Measurements from ENCODE around the gene NEU3.

DNA sequence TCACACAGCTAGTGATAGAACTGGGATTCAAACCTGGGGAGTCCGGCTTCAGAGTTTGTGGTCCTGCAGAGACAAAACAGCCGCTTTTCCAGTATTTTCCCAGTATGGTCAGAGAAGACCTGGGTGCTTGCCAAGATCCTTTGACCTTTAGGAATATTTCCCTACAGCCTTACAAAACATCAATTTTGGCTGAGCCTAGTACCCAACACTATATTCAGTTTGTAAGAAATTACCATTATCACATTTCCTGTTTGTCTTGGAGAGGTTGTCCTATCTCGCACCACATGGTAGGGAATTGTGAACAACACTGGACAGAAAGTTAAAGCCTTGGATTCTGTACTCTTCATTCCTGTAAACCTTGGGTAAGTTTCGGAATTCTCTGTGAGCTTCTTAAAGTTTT lies 10.7 kb upstream of the NEU3 start:
- TF ChIP-seq EZH2 (conservative IDR thresholded peaks at IDR 0.05; ENCODE audit: low read depth, low read length) (no peak), ZNF24 (IDR thresholded peaks at IDR 0.05) (no peak), ZNF225 (CRISPR knock-in tag; IDR thresholded peaks at IDR 0.05) (no peak)
